Calu3 (cell line): ENCODE results near the gene KCNK3. TPM values are rescaled to one million over a fixed set of nuclear protein-coding genes. Genes with fewer than 3 reads are reported as not detected.
A peak's percentile ranks its signal among the peaks of the same experiment; 100 is the strongest.

Experiments used
- BruUV-seq: library from RNA; stranded (reverse); fragments of 400-500 nt; replicated peaks from 2 replicates; lab custom pipeline; 2021; lab: Mats Ljungman, UMichigan
- CTCF ChIA-PET: fragments of 300-600 bp; sonication (Branson Sonifier 250); formaldehyde crosslinking; loops from one replicate; lab custom pipeline; 2022; ENCODE audit warnings: antibody characterized with exemption; lab: Charles Lee
- DNase-seq: peaks from one replicate; pipeline ENCODE4 v3.0.0; 2022
- H3K27ac Mint-ChIP-seq: one replicate; pipeline ENCODE4 v1.8.0; 2022; ENCODE audit warnings: mixed read lengths; ENCODE audit not compliant: unreplicated experiment
- H3K27me3 Mint-ChIP-seq: one replicate; pipeline ENCODE4 v1.8.0; 2022; ENCODE audit warnings: mixed read lengths; ENCODE audit not compliant: unreplicated experiment
- H3K36me3 Mint-ChIP-seq: one replicate; pipeline ENCODE4 v1.8.0; 2022; ENCODE audit warnings: mild to moderate bottlenecking, moderate library complexity, mixed read lengths; ENCODE audit not compliant: insufficient read depth, unreplicated experiment
- H3K4me1 Mint-ChIP-seq: one replicate; pipeline ENCODE4 v1.8.0; 2022; ENCODE audit warnings: mild to moderate bottlenecking, low read depth, mixed read lengths; ENCODE audit not compliant: unreplicated experiment
- H3K4me3 Mint-ChIP-seq: one replicate; pipeline ENCODE4 v1.8.0; 2022; ENCODE audit warnings: mild to moderate bottlenecking, low read depth, moderate library complexity, mixed read lengths; ENCODE audit not compliant: unreplicated experiment
- H3K9me3 Mint-ChIP-seq: one replicate; pipeline ENCODE4 v1.8.0; 2022; ENCODE audit warnings: low read depth, mixed read lengths; ENCODE audit not compliant: unreplicated experiment
- intact Hi-C: fragments of 100-400 bp; cut with micrococcal nuclease; formaldehyde crosslinking; loops from one replicate; pipeline ENCODE4 v1.10.0; 2022; ENCODE audit not compliant: unreplicated experiment
- total RNA-seq: library from RNA; stranded (reverse); gene quantifications from 2 replicates; pipeline ENCODE4 v1.2.3, GENCODE V29; 2022
- TF ChIP-seq, protein P1 (sequence below): fragments of 200-600 bp; IDR thresholded peaks from one replicate; pipeline ENCODE4 v1.8.0; 2022; ENCODE audit warnings: antibody characterized with exemption; ENCODE audit not compliant: unreplicated experiment

KCNK3 gene
- total RNA-seq, 1 experiment from 2014 or later, result not detected

DNA sequence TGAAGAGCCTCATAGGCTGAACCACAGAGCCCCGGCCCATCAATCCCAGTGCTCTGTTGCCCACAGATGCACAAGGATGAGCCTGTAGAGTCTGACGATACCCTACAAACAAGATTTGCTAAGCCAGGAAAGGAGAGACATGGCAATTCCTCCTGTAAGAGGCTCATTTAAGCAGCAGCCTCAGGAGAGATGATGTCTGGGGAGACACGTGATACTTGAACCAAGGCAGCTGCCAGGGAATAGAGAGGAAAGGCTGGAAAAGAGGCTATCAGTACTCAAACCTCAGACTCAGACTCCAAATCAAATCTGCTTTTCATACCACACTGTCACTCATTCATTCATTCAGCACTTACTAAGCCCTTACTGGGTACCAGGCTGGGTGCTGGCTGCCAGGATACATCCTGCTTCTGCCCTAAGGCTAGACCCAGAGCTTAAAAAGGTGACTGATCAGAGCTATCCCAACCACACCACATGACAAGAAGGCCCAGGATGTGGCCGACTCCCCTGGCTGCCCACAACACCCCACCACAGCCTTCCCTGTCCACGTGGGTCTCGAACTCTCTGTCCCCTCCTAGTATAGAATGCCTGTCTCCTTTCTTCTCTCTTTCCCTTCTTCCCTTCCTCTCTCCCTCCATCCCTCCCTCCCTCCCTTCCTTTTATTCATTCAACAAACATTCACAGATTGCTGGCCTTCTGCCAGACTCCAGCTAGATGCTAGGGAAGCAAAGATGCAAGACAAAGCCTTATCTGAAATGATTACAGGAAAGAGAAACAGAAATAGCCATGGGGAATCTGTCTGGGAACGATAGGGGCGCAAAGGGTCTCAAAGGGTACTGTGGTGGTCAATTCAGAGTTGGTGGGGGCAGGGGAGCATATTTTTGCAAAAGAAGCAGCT, 23.4 kb upstream of the KCNK3 start:
- TF ChIP-seq, protein P1, sequence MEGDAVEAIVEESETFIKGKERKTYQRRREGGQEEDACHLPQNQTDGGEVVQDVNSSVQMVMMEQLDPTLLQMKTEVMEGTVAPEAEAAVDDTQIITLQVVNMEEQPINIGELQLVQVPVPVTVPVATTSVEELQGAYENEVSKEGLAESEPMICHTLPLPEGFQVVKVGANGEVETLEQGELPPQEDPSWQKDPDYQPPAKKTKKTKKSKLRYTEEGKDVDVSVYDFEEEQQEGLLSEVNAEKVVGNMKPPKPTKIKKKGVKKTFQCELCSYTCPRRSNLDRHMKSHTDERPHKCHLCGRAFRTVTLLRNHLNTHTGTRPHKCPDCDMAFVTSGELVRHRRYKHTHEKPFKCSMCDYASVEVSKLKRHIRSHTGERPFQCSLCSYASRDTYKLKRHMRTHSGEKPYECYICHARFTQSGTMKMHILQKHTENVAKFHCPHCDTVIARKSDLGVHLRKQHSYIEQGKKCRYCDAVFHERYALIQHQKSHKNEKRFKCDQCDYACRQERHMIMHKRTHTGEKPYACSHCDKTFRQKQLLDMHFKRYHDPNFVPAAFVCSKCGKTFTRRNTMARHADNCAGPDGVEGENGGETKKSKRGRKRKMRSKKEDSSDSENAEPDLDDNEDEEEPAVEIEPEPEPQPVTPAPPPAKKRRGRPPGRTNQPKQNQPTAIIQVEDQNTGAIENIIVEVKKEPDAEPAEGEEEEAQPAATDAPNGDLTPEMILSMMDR, result no peak
- Mint-ChIP-seq H3K27ac (peak overlapping the region; percentile 30), H3K36me3 (no peaks in the 10 kb centered on the region), H3K4me1 (peaks cover 11% of the 10 kb centered on the region), H3K27me3 (peaks cover 93% of the 10 kb centered on the region), H3K4me3 (no peak overlapping the region), H3K9me3 (no peaks in the 10 kb centered on the region)
- intact Hi-C loops, result loop anchor here (5.0 kb wide), 1 partner anchor 167 kb away; no protein-coding TSS in a partner anchor
- BruUV-seq, result no TSS peak
- no peak for DNase-seq
- CTCF ChIA-PET, result no interaction called here

DNA sequence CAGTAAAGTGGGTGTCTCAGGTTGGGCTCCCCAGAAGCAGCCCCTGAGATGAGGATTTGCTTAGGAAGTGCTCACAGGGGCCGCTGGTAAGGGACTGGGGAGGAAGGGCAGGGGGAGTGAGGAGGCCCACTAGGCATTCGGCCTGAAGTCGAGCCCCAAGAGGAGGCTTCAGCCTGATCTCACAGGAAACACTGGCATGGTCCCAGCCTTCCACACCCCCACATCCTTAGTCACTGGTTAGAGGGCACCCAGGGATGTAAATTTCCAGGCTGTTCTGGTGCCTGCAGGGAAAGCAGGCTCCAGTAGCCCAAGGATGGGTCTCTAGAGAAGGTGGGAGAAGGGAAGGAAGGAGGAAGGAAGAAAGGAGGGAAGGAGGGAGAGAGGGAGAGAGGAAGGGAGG, 22.4 kb upstream of the KCNK3 start:
- intact Hi-C loops, result no loop called here
- CTCF ChIA-PET, result no interaction called here
- BruUV-seq, result no TSS peak
- peaks cover 90% of the 10 kb centered on the region for H3K27me3 Mint-ChIP-seq
- DNase-seq, result no peak
- no peak overlapping the region for H3K27ac Mint-ChIP-seq
- TF ChIP-seq, protein P1, result no peak
- H3K4me1 Mint-ChIP-seq, result peaks cover 11% of the 10 kb centered on the region
- H3K36me3 Mint-ChIP-seq, result no peaks in the 10 kb centered on the region
- H3K4me3 Mint-ChIP-seq, result no peak overlapping the region
- H3K9me3 Mint-ChIP-seq, result no peaks in the 10 kb centered on the region

DNA sequence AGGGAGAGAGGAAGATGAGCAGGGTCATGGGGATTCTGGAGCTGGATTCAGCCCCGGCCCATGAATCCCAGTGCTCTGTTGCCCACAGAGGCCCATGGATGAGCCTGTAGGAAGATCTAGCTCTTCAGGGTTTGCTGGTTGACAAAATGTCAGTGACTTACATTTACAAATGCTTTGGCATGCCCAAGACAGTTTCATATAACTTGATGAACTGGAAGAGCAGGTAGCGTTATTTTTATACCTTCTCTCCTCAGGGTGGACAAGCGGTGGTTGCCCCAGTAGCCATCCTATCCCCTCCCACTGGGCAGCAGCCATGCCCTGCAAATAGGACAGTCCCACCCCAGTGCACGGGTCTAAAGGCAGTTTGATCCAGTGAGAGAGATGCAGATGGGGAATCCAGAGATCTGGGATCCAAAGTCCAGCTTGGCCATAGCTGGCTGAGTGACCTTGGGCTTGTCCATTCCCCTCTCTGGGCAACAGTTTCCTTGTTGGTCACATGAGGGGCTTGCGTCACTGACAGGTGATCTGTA, 21.5 kb upstream of the KCNK3 start:
- Mint-ChIP-seq H3K4me3 (no peak overlapping the region), H3K9me3 (no peaks in the 10 kb centered on the region), H3K27ac (no peak overlapping the region), H3K27me3 (peaks cover 87% of the 10 kb centered on the region), H3K4me1 (peaks cover 11% of the 10 kb centered on the region), H3K36me3 (no peaks in the 10 kb centered on the region)
- intact Hi-C loops, result no loop called here
- TF ChIP-seq, protein P1, result no peak
- no TSS peak for BruUV-seq
- peak; percentile 11 for DNase-seq
- CTCF ChIA-PET, result interaction anchor here (0.6 kb wide), 1 partner anchor 41 kb away, joined by 3 read pairs; no protein-coding TSS in a partner anchor

DNA sequence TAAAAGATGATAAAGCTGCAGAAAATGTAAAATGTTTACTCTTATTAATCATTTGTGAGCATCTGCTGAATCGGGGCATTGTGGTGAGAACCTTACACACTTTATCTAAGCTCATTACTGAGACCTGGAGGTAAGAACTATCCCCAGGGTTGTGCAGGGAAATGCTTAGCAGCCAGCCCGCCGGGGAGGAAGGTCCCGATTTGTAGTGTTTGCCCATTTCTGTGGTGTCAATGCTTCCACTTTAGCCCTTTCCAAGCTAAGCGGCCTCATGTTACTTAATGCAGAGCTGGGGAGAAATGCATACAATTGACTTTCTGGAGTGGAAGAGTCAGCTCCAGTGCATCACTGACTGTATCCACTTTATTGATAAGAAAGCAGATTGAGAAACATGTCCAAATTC, 20.8 kb upstream of the KCNK3 start:
- TF ChIP-seq, protein P1, result no peak

More for the DNA sequence above, 20.8 kb upstream of the KCNK3 start:
- Mint-ChIP-seq H3K27me3 (peaks cover 81% of the 10 kb centered on the region), H3K27ac (no peak overlapping the region), H3K4me1 (peaks cover 11% of the 10 kb centered on the region), H3K9me3 (no peaks in the 10 kb centered on the region), H3K36me3 (no peaks in the 10 kb centered on the region), H3K4me3 (no peak overlapping the region)
- CTCF ChIA-PET, result no interaction called here
- no peak for DNase-seq
- no TSS peak for BruUV-seq
- intact Hi-C loops, result no loop called here
